ENCODE data around the gene SV2A.
"Not testable (repeated sequence)": the region's sequence is repeated elsewhere in the genome, so short reads cannot be mapped to it uniquely, and the experiment has no call there.

GRCh38 chr1:149938668-149939003 is 21.0 kb upstream of the SV2A start:
- TF ChIP-seq CTCF, POLR2A (IDR thresholded peaks at IDR 0.05): not testable (repeated sequence)

Measured in gastroesophageal sphincter (tissue), 3 donors.